HCT116 (cell line): ENCODE measurements around the gene PPP6R3. TPM values are rescaled to one million over a fixed set of nuclear protein-coding genes. Genes with fewer than 3 reads are reported as not detected.

Source experiments
- ATAC-seq: fragments of 200-7000 bp; cut with Tn5 transposase; 2 replicates; pipeline ENCODE4 v1.9.1; 2020; ENCODE audit warnings: mild to moderate bottlenecking, moderate library complexity
- BruUV-seq: library from RNA; stranded (reverse); fragments of 400-500 nt; replicated peaks from 2 replicates; lab custom pipeline; 2021; lab: Mats Ljungman, UMichigan
- CTCF ChIA-PET: fragments of 300-600 bp; sonication (Branson Sonifier 250); formaldehyde crosslinking; loops from one replicate; lab custom pipeline; 2021; ENCODE audit warnings: antibody characterized with exemption; lab: Charles Lee
- POLR2A ChIA-PET: fragments of 300-600, 350-600 bp; sonication (Branson Sonifier 250); formaldehyde crosslinking; loops from one replicate; lab custom pipeline; 2021; ENCODE audit warnings: antibody characterized with exemption; lab: Charles Lee
- RAD21 ChIA-PET, 2 experiments: fragments of 300-600 bp; sonication (Branson Sonifier 250); formaldehyde crosslinking; loops; one replicate each; lab custom pipeline; 2023; ENCODE audit warnings: low total read pairs in 2 of 2; ENCODE audit not compliant: uncharacterized antibody in 2 of 2, unreplicated experiment in 2 of 2, low non-redundant PET in 1 of 2; lab: Charles Lee
- DNase-seq: peaks from one replicate; pipeline ENCODE4 v3.0.0-alpha.2; 2010; ENCODE audit warnings: low read depth, low spot score
- H2AFZ ChIP-seq: fragments of 200-600 bp; shearing (Covaris generic), sonication (generic); 2 replicates; pipeline ENCODE4 v1.6.1; 2017; ENCODE audit warnings: low read depth, mixed run types, mixed read lengths, antibody characterized with exemption, low read length; ENCODE audit not compliant: poor library complexity, severe bottlenecking
- H3K27ac ChIP-seq: 2 replicates; pipeline ENCODE4 v1.5.1; 2012; ENCODE audit warnings: low read depth, low read length
- H3K27me3 ChIP-seq: fragments of 200-600 bp; sonication (generic); 2 replicates; pipeline ENCODE4 v1.6.1; 2016; ENCODE audit warnings: mixed run types, low read length, mixed read lengths; ENCODE audit not compliant: insufficient read depth
- H3K36me3 ChIP-seq, 2 experiments: fragments of 200-500 bp in 1 of 2; fragments of 200-600 bp in 1 of 2; sonication (Bioruptor generic) in 1 of 2; sonication (generic) in 1 of 2; 2 replicates each; pipeline versions ENCODE4 v1.5.1 to v1.6.1; 2014 to 2016; ENCODE audit warnings: low read length in 2 of 2, inconsistent platforms in 1 of 2, mixed read lengths in 1 of 2, mixed run types in 1 of 2; ENCODE audit not compliant: insufficient read depth in 2 of 2, control insufficient read depth in 1 of 2
- H3K4me1 ChIP-seq, 2 experiments: fragments of 200-600 bp in 1 of 2; sonication (generic) in 1 of 2; 2 replicates each; pipeline versions ENCODE4 v1.5.1 to v1.6.1; 2012 to 2017; ENCODE audit warnings: low read length in 2 of 2, inconsistent platforms in 1 of 2, mild to moderate bottlenecking in 1 of 2, mixed read lengths in 1 of 2, mixed run types in 1 of 2, moderate library complexity in 1 of 2; ENCODE audit not compliant: insufficient read depth in 2 of 2, control insufficient read depth in 1 of 2
- H3K4me2 ChIP-seq: fragments of 200-600 bp; sonication (generic); 2 replicates; pipeline ENCODE4 v1.6.1; 2017; ENCODE audit warnings: mixed run types, low read length, mixed read lengths
- H3K4me3 ChIP-seq, 2 experiments: fragments of 200-600 bp in 1 of 2; sonication (generic) in 1 of 2; replicated peaks in 1 of 2; 2 replicates each; pipeline ENCODE4 v1.5.1; 2011 to 2016; ENCODE audit warnings: low read length in 2 of 2, control low read depth in 1 of 2, low read depth in 1 of 2, mild to moderate bottlenecking in 1 of 2, mixed read lengths in 1 of 2, mixed run types in 1 of 2
- H3K79me2 ChIP-seq: fragments of 200-600 bp; sonication (generic); 2 replicates; pipeline ENCODE4 v1.6.1; 2017; ENCODE audit warnings: mild to moderate bottlenecking, mixed run types, low read length, moderate library complexity, mixed read lengths; ENCODE audit not compliant: insufficient read depth
- H3K9ac ChIP-seq: fragments of 200-600 bp; sonication (generic); 2 replicates; pipeline ENCODE4 v1.6.1; 2016; ENCODE audit warnings: low read length, mixed read lengths
- H3K9me2 ChIP-seq: fragments of 200-600 bp; sonication (generic), shearing (Covaris generic); 2 replicates; pipeline ENCODE4 v1.6.1; 2017; ENCODE audit warnings: mixed run types, mild to moderate bottlenecking, moderate library complexity; ENCODE audit not compliant: insufficient read depth
- H3K9me3 ChIP-seq, 2 experiments: fragments of 200-500 bp in 1 of 2; fragments of 200-600 bp in 1 of 2; sonication (Bioruptor generic) in 1 of 2; sonication (generic) in 1 of 2; 2 replicates each; pipeline ENCODE4 v1.6.1; 2014 to 2017; ENCODE audit warnings: low read length in 2 of 2, mixed read lengths in 2 of 2, inconsistent platforms in 1 of 2, low read depth in 1 of 2, mild to moderate bottlenecking in 1 of 2, mixed run types in 1 of 2, moderate library complexity in 1 of 2; ENCODE audit not compliant: control insufficient read depth in 1 of 2, insufficient read depth in 1 of 2
- H4K20me1 ChIP-seq: fragments of 200-600 bp; sonication (generic), shearing (Covaris generic); 2 replicates; pipeline ENCODE4 v1.6.1; 2017; ENCODE audit warnings: mixed run types, mild to moderate bottlenecking, moderate library complexity; ENCODE audit not compliant: insufficient read depth
- CEBPB ChIP-seq: IDR thresholded peaks from 2 replicates; pipeline ENCODE4 v1.6.1; 2012; ENCODE audit warnings: low read depth
- EGR1 ChIP-seq: IDR thresholded peaks from 2 replicates; pipeline ENCODE4 v1.6.1; 2012; ENCODE audit warnings: low read depth
- EZH2 ChIP-seq: fragments of 200-600 bp; sonication (generic); IDR thresholded peaks from 2 replicates; pipeline ENCODE4 v1.6.1; 2017; ENCODE audit warnings: antibody characterized with exemption, mixed run types
- JUND ChIP-seq: IDR thresholded peaks from 2 replicates; pipeline ENCODE4 v1.6.1; 2012
- POLR2A ChIP-seq: IDR thresholded peaks from 2 replicates; pipeline ENCODE4 v1.7.0; 2011; ENCODE audit warnings: borderline replicate concordance; ENCODE audit not compliant: insufficient read depth, insufficient read length; ENCODE audit errors: extremely low read depth
- RAD21 ChIP-seq: IDR thresholded peaks from 2 replicates; pipeline ENCODE4 v1.6.1; 2012; ENCODE audit warnings: low read depth, mild to moderate bottlenecking
- SIN3A ChIP-seq: IDR thresholded peaks from 2 replicates; pipeline ENCODE4 v1.6.1; 2012; ENCODE audit warnings: low read depth
- SP1 ChIP-seq: IDR thresholded peaks from 2 replicates; pipeline ENCODE4 v1.6.1; 2012; ENCODE audit warnings: low read depth
- TCF7L2 ChIP-seq: IDR thresholded peaks from 2 replicates; pipeline ENCODE4 v1.7.0; 2011; ENCODE audit warnings: borderline replicate concordance, inconsistent platforms; ENCODE audit not compliant: insufficient read depth, insufficient read length; ENCODE audit errors: extremely low read depth
- ZFX ChIP-seq: fragments of 450-650 bp; IDR thresholded peaks from 2 replicates; pipeline ENCODE4 v1.6.1; 2017
- ZNF274 ChIP-seq: fragments of 200-500 bp; sonication (Bioruptor generic); IDR thresholded peaks from 2 replicates; pipeline ENCODE4 v1.6.1; 2014; ENCODE audit warnings: mild to moderate bottlenecking, low read depth, low read length, inconsistent platforms
- intact Hi-C: fragments of 100-400 bp; cut with micrococcal nuclease; formaldehyde crosslinking; loops from 2 replicates; pipeline ENCODE4 v1.10.0; 2022
- total RNA-seq: library from RNA; stranded (reverse); gene quantifications from one replicate; pipeline ENCODE4 v1.2.1, GENCODE V29; 2021; ENCODE audit not compliant: unreplicated experiment
- TF ChIP-seq, protein P1 (sequence below): IDR thresholded peaks from 2 replicates; pipeline ENCODE4 v1.6.1; 2012; ENCODE audit warnings: low read depth

The PPP6R3 gene
- total RNA-seq, 1 experiment from 2014 or later, result 113 TPM

DNA sequence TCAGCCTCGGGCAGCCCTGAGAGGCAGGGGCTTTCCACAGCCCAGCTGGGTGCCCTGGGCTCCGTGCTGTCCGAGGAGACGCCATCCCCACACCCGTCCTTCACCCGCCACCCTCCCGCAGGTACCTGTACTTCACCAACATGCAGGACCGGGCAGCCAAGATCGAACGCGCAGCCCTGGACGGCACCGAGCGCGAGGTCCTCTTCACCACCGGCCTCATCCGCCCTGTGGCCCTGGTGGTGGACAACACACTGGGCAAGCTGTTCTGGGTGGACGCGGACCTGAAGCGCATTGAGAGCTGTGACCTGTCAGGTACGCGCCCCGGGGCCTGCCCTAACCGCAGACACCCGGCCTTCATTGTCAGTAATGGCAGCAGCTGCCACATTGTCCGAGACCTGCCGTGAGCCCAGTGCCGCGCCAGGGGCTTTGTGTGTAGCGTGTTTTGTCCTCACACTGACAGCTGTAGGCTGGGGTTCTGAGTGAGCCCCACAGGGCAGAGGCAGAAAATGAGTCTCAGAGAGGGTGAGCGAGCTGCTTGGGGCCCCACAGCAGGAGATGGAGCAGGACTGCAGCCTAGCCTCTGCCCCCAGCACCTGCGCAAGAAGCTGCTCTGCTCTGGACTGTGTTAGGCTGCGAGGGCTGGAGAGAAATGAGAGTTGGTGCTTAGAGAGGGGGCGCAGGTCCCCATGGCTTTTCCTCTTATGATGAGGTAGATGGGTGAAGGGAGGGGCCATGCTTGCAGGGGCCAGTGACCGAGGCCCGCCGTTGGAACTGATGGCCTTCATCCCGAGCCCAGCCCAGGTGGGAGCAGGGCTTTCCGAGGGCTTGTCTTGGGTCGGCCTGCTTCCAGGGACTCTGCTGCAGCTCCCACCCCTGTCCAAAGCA lies 35.3 kb upstream of the PPP6R3 start:
- Histone ChIP-seq H3K9me2 (no peaks in the 10 kb centered on the region), H3K79me2 (no peaks in the 10 kb centered on the region), H2AFZ (no peak overlapping the region), H3K27ac (no peak overlapping the region), H4K20me1 (no peaks in the 10 kb centered on the region), H3K4me2 (no peak overlapping the region), H3K9ac (no peak overlapping the region), H3K9me3 (peaks cover 6 to 7% of the 10 kb centered on the region in 2 experiments; a peak in 2 of 4 replicates), H3K4me3 (no peak overlapping the region), H3K36me3 (peaks cover 9 to 21% of the 10 kb centered on the region in 2 experiments; a peak in 2 of 4 replicates), H3K27me3 (no peaks in the 10 kb centered on the region), H3K4me1 (no peaks in the 10 kb centered on the region)
- ChIA-PET POLR2A (no interaction called here), CTCF (no interaction called here), RAD21 (no interaction called here)
- ATAC-seq (no peak), DNase-seq (no peak)
- TF ChIP-seq RAD21 (no peak), SP1 (no peak), ZNF274 (no peak), SIN3A (no peak), ZFX (no peak), POLR2A (no peak), EZH2 (no peak)
- intact Hi-C loops, result no loop called here
- no TSS peak for BruUV-seq

DNA sequence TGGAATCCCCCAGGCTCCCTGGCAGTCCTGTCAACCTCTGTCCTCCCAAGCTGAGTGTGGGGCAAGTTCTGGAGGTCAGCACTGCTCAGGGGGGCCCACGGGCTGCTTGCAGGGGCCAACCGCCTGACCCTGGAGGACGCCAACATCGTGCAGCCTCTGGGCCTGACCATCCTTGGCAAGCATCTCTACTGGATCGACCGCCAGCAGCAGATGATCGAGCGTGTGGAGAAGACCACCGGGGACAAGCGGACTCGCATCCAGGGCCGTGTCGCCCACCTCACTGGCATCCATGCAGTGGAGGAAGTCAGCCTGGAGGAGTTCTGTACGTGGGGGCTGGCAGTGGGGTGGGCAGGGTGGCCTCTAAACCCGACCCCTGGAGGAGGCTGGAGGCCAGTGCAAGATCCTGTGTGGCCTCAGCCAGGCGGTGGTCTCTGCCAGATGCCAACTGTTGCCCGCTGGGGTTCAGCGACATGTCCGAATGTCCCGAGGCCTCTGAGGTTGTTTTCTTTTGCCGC lies 34.6 kb upstream of the PPP6R3 start:
- ChIA-PET RAD21 (no interaction called here), POLR2A (no interaction called here), CTCF (no interaction called here)
- ATAC-seq (no peak), DNase-seq (no peak)
- intact Hi-C loops, result no loop called here
- Histone ChIP-seq H3K9me2 (no peaks in the 10 kb centered on the region), H3K9ac (no peak overlapping the region), H4K20me1 (no peaks in the 10 kb centered on the region), H3K4me3 (no peak overlapping the region), H3K27me3 (no peaks in the 10 kb centered on the region), H3K9me3 (peaks cover 6 to 7% of the 10 kb centered on the region in 2 experiments; a peak in 2 of 4 replicates), H3K36me3 (peaks cover 9 to 26% of the 10 kb centered on the region in 2 experiments; a peak in 2 of 4 replicates), H3K27ac (no peak overlapping the region), H3K79me2 (no peaks in the 10 kb centered on the region), H3K4me1 (no peaks in the 10 kb centered on the region), H3K4me2 (no peak overlapping the region), H2AFZ (no peak overlapping the region)
- TF ChIP-seq CEBPB (no peak), EGR1 (no peak), TCF7L2 (no peak), ZNF274 (no peak), JUND (no peak), ZFX (no peak), POLR2A (no peak)
- TF ChIP-seq, protein P1, sequence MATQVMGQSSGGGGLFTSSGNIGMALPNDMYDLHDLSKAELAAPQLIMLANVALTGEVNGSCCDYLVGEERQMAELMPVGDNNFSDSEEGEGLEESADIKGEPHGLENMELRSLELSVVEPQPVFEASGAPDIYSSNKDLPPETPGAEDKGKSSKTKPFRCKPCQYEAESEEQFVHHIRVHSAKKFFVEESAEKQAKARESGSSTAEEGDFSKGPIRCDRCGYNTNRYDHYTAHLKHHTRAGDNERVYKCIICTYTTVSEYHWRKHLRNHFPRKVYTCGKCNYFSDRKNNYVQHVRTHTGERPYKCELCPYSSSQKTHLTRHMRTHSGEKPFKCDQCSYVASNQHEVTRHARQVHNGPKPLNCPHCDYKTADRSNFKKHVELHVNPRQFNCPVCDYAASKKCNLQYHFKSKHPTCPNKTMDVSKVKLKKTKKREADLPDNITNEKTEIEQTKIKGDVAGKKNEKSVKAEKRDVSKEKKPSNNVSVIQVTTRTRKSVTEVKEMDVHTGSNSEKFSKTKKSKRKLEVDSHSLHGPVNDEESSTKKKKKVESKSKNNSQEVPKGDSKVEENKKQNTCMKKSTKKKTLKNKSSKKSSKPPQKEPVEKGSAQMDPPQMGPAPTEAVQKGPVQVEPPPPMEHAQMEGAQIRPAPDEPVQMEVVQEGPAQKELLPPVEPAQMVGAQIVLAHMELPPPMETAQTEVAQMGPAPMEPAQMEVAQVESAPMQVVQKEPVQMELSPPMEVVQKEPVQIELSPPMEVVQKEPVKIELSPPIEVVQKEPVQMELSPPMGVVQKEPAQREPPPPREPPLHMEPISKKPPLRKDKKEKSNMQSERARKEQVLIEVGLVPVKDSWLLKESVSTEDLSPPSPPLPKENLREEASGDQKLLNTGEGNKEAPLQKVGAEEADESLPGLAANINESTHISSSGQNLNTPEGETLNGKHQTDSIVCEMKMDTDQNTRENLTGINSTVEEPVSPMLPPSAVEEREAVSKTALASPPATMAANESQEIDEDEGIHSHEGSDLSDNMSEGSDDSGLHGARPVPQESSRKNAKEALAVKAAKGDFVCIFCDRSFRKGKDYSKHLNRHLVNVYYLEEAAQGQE, result no peak
- BruUV-seq, result no TSS peak
